ENCODE measurements around the gene NMNAT1. TPM values are rescaled to one million over a fixed set of nuclear protein-coding genes. Genes with fewer than 3 reads are reported as not detected.

NMNAT1 gene
- total and polyA plus RNA-seq, 9 donors: 2.3 to 16.0 (median 5.8) TPM

- intact Hi-C loops (cut with DNase I): loop anchor here in 1 of 4 donors (10.0 kb wide), 1 partner anchor 88 kb away; the partner anchor contains the start of gene UBE4B
- TF ChIP-seq POLR2A (IDR thresholded peaks at IDR 0.05) (no peak), EP300 (IDR thresholded peaks at IDR 0.05) (no peak)
- TF ChIP-seq, protein P1, sequence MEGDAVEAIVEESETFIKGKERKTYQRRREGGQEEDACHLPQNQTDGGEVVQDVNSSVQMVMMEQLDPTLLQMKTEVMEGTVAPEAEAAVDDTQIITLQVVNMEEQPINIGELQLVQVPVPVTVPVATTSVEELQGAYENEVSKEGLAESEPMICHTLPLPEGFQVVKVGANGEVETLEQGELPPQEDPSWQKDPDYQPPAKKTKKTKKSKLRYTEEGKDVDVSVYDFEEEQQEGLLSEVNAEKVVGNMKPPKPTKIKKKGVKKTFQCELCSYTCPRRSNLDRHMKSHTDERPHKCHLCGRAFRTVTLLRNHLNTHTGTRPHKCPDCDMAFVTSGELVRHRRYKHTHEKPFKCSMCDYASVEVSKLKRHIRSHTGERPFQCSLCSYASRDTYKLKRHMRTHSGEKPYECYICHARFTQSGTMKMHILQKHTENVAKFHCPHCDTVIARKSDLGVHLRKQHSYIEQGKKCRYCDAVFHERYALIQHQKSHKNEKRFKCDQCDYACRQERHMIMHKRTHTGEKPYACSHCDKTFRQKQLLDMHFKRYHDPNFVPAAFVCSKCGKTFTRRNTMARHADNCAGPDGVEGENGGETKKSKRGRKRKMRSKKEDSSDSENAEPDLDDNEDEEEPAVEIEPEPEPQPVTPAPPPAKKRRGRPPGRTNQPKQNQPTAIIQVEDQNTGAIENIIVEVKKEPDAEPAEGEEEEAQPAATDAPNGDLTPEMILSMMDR (IDR thresholded peaks at IDR 0.05): no peak
- Histone ChIP-seq H3K9me3 (no peaks in the 10 kb centered on the region), H3K27ac (no peak overlapping the region), H3K4me1 (ENCODE audit: insufficient read depth) (peaks cover 7% of the 10 kb centered on the region), H3K36me3 (no peaks in the 10 kb centered on the region), H3K4me3 (no peak overlapping the region), H3K27me3 (no peaks in the 10 kb centered on the region)
- DNase-seq: no peak
- 95 to 96% (median 96%) methylated on average over 2 of the region's 2 CpGs for WGBS, 3 donors
These were observed 3.0 kb downstream of the NMNAT1 start for GRCh38 chr1:9946315-9946714.

- Histone ChIP-seq H3K4me1 (ENCODE audit: insufficient read depth) (no peaks in the 10 kb centered on the region), H3K36me3 (no peaks in the 10 kb centered on the region), H3K27me3 (no peaks in the 10 kb centered on the region), H3K9me3 (no peaks in the 10 kb centered on the region), H3K27ac (no peak overlapping the region), H3K4me3 (no peak overlapping the region)
- 82 to 86% (median 86%) methylated on average over 8 of the region's 8 CpGs for WGBS, 3 donors
- TF ChIP-seq POLR2A (IDR thresholded peaks at IDR 0.05) (no peak), EP300 (IDR thresholded peaks at IDR 0.05) (no peak)
- TF ChIP-seq, protein P1 (IDR thresholded peaks at IDR 0.05): no peak
- intact Hi-C loops (cut with DNase I): no loop called here
- no peak for DNase-seq
These were observed 14.5 kb downstream of the NMNAT1 start for GRCh38 chr1:9957726-9958125.

- Histone ChIP-seq H3K9me3 (no peaks in the 10 kb centered on the region), H3K36me3 (no peaks in the 10 kb centered on the region), H3K4me1 (ENCODE audit: insufficient read depth) (no peaks in the 10 kb centered on the region), H3K4me3 (no peak overlapping the region), H3K27ac (no peak overlapping the region), H3K27me3 (no peaks in the 10 kb centered on the region)
- no peak for TF ChIP-seq EP300 (IDR thresholded peaks at IDR 0.05)
- TF ChIP-seq POLR2A (IDR thresholded peaks at IDR 0.05): no peak
- TF ChIP-seq, protein P1 (IDR thresholded peaks at IDR 0.05): no peak
- 33 to 50% (median 35%) methylated on average over 4 of the region's 4 CpGs for WGBS, 3 donors
- intact Hi-C loops (cut with DNase I): no loop called here
- DNase-seq: no peak
These were observed 16.7 kb downstream of the NMNAT1 start for GRCh38 chr1:9960011-9960410.

DNA sequence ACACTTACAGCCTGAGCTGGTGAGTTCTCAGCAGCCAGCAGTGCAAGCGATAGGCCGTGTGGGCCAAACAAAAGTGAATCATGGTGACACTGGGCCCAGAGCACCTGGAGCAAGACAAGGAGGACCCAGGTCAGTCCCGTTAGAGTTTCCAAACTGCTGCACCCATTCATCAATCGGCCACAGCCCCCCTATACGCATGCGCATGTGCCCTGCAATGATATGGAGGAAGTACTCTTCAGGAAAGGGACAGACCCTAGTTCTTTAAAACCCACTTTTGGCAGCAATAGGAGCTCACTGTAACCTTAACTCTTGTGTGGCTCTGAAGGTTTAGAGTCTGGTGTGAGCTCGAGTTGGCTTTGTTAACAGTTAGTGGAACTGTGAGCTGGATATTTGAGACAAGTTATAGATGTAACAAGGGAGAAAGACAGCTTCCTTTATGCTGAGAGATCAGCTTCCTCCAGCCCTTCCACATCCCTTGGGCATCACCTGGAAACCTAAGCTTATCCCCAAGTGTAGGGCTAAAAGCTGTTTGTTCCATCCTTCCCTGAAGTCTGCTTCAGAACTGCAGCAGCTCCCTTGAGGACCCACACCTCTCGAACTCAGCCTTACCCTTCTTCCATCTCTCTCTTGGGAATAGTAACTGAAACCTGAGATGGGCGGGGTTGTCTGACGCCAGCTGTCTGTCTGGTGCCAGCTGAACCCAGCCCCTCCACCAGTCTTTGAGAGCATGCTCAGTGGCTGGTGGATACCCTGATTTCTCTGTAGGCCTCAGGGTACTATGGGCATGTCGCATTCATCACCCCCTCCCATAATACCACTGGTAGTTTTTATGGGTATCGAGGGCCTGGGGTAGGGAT lies 17.7 kb downstream of the NMNAT1 start:
- DNase-seq: no peak
- WGBS, 3 donors: 83 to 85% (median 84%) methylated on average over 12 of the region's 12 CpGs
- TF ChIP-seq POLR2A (IDR thresholded peaks at IDR 0.05) (no peak), EP300 (IDR thresholded peaks at IDR 0.05) (no peak)
- TF ChIP-seq, protein P1 (IDR thresholded peaks at IDR 0.05): no peak
- intact Hi-C loops (cut with DNase I): no loop called here
- H3K9me3 ChIP-seq: no peaks in the 10 kb centered on the region
- no peaks in the 10 kb centered on the region for H3K27me3 ChIP-seq
- H3K27ac ChIP-seq: no peak overlapping the region
- no peaks in the 10 kb centered on the region for H3K4me1 ChIP-seq (ENCODE audit: insufficient read depth)
- no peaks in the 10 kb centered on the region for H3K36me3 ChIP-seq
- H3K4me3 ChIP-seq: no peak overlapping the region

Measured in ovary (tissue), 9 donors.